Colonic mucosa (tissue), 4 donors: Measurements from ENCODE around the gene AMIGO2. TPM values are rescaled to one million over a fixed set of nuclear protein-coding genes. Genes with fewer than 3 reads are reported as not detected.

Source experiments
- DNase-seq: peaks from one replicate; pipeline ENCODE4 v3.0.0-alpha.2; 2020
- H3K27ac ChIP-seq: fragments of 200-600 bp; one replicate; pipeline ENCODE4 v1.8.0; 2021
- H3K27me3 ChIP-seq: fragments of 200-600 bp; one replicate; pipeline ENCODE4 v1.8.0; 2021
- H3K36me3 ChIP-seq: fragments of 200-600 bp; one replicate; pipeline ENCODE4 v1.8.0; 2021
- H3K4me1 ChIP-seq: fragments of 200-600 bp; one replicate; pipeline ENCODE4 v1.8.0; 2021; ENCODE audit warnings: mild to moderate bottlenecking
- H3K4me3 ChIP-seq: fragments of 200-600 bp; one replicate; pipeline ENCODE4 v1.8.0; 2021
- H3K9ac ChIP-seq, 2 donors: one replicate each; pipeline ENCODE4 v1.7.0; 2013; ENCODE audit warnings: control low read depth in 2 of 2, low read depth in 2 of 2, low read length in 2 of 2
- H3K9me3 ChIP-seq: fragments of 200-600 bp; one replicate; pipeline ENCODE4 v1.8.0; 2021
- CTCF ChIP-seq: fragments of 200-600 bp; IDR thresholded peaks from one replicate; pipeline ENCODE4 v1.8.0; 2022; ENCODE audit warnings: antibody characterized with exemption, mild to moderate bottlenecking
- intact Hi-C: fragments of 100-400 bp; cut with DNase I; formaldehyde crosslinking; loops from one replicate; pipeline ENCODE4 v1.14.1; 2022
- total RNA-seq, 2 donors: library from RNA; stranded (reverse); fragmentation: NEBNext Ultra II Directional in 1 of 2; extraction: Animal tissue kit (Norgen Biotek cat#: 25700) in 1 of 2; gene quantifications; one replicate each; pipeline ENCODE4 v1.2.1, GENCODE V29; 2021
- donor health status: healthy.
- donor health status: DM: no; HTN: no; CAD: no.
- donor health status: DM: no; HTN: no; CAD: no.

AMIGO2 gene
- total RNA-seq, 2 donors from 2014 or later: 2.0 to 11.1 TPM

GRCh38 chr12:47088021-47088944 is 8.5 kb upstream of the AMIGO2 start:
- no peaks in the 10 kb centered on the region for H3K36me3 ChIP-seq
- intact Hi-C loops: no loop called here
- no peak for DNase-seq
- peaks cover 2% of the 10 kb centered on the region for H3K4me1 ChIP-seq
- no peak for TF ChIP-seq CTCF
- H3K27ac ChIP-seq: peak overlapping the region; percentile 15
- H3K4me3 ChIP-seq: no peak overlapping the region
- no peaks in the 10 kb centered on the region for H3K9me3 ChIP-seq
- no peak overlapping the region for H3K9ac ChIP-seq
- H3K27me3 ChIP-seq: no peaks in the 10 kb centered on the region

GRCh38 chr12:47087088-47087688 is 7.4 kb upstream of the AMIGO2 start:
- no peak for DNase-seq
- intact Hi-C loops: no loop called here
- Histone ChIP-seq H3K9ac (no peak overlapping the region), H3K36me3 (no peaks in the 10 kb centered on the region), H3K9me3 (no peaks in the 10 kb centered on the region), H3K4me3 (no peak overlapping the region), H3K27ac (peak overlapping the region; percentile 15), H3K27me3 (no peaks in the 10 kb centered on the region), H3K4me1 (peaks cover 2% of the 10 kb centered on the region)
- no peak for TF ChIP-seq CTCF

- H3K9ac ChIP-seq: no peak overlapping the region
- H3K27ac ChIP-seq: no peak overlapping the region
- no peak for DNase-seq
- H3K4me3 ChIP-seq: no peak overlapping the region
- peaks cover 2% of the 10 kb centered on the region for H3K4me1 ChIP-seq
- H3K9me3 ChIP-seq: no peaks in the 10 kb centered on the region
- H3K36me3 ChIP-seq: no peaks in the 10 kb centered on the region
- intact Hi-C loops: no loop called here
- H3K27me3 ChIP-seq: no peaks in the 10 kb centered on the region
- TF ChIP-seq CTCF: no peak
Measured at GRCh38 chr12:47085815-47086252, 6.1 kb upstream of the AMIGO2 start.

GRCh38 chr12:47084172-47084571 is 4.4 kb upstream of the AMIGO2 start:
- H3K9ac ChIP-seq: no peak overlapping the region

More at GRCh38 chr12:47084172-47084571, 4.4 kb upstream of the AMIGO2 start:
- no peak overlapping the region for H3K4me3 ChIP-seq
- no peaks in the 10 kb centered on the region for H3K36me3 ChIP-seq
- H3K9me3 ChIP-seq: no peaks in the 10 kb centered on the region
- intact Hi-C loops: loop anchor here (5.0 kb wide), 1 partner anchor 223 kb away; no protein-coding TSS in a partner anchor
- no peak for DNase-seq
- H3K27me3 ChIP-seq: no peaks in the 10 kb centered on the region
- no peak for TF ChIP-seq CTCF
- peaks cover 2% of the 10 kb centered on the region for H3K4me1 ChIP-seq
- H3K27ac ChIP-seq: no peak overlapping the region
